GDM1 (cell line): Measurements from ENCODE around the gene IBA57.

Source experiments
- DNase-seq: peaks from one replicate; lab custom pipeline; 2025; lab: John Stamatoyannopoulos, UW

IBA57 gene

GRCh38 chr1:228144993-228145343 is 20.6 kb upstream of the IBA57 start:
- no peak for DNase-seq

DNA sequence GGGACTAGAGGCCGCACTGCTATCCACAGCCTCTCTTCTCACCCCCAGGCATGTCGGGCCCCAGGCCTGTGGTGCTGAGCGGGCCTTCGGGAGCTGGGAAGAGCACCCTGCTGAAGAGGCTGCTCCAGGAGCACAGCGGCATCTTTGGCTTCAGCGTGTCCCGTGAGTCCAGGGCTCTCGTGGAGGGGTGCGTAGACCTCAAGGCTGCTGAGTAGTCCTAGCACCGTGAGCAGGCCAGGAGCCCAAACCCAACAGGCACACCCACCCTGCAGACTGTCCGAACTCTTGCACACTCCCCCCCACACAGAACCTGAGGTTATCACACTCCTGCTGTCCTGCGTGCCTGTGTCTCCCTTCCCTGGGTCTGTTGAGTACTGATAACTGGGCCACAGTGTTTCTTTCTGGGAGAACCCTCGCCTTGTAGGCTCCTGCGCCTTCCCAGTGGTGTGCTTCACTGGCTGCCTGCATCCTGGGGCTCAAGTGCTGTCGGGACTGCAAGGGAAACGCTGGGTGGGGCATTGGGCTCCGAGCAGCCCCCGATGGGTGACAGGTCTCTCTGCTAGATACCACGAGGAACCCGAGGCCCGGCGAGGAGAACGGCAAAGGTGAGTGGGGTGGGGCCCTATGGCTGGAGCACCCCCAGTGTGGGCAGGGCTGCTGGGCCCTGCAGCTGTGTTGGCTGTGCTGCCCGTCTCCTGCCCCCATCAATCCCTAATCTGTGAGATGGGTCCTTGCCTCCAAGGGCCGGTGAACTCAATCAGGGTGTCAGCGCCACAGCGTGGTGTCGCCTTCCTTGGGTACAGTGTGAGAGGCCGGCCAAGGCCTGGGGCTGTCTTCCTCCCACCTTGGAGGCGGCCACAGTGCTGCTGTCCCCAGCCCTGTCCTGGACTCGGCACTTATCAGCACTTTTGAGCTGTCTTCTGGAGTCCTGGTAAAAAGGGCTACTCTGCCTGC is 19.9 kb upstream of the IBA57 start:
- no peak for DNase-seq

DNA sequence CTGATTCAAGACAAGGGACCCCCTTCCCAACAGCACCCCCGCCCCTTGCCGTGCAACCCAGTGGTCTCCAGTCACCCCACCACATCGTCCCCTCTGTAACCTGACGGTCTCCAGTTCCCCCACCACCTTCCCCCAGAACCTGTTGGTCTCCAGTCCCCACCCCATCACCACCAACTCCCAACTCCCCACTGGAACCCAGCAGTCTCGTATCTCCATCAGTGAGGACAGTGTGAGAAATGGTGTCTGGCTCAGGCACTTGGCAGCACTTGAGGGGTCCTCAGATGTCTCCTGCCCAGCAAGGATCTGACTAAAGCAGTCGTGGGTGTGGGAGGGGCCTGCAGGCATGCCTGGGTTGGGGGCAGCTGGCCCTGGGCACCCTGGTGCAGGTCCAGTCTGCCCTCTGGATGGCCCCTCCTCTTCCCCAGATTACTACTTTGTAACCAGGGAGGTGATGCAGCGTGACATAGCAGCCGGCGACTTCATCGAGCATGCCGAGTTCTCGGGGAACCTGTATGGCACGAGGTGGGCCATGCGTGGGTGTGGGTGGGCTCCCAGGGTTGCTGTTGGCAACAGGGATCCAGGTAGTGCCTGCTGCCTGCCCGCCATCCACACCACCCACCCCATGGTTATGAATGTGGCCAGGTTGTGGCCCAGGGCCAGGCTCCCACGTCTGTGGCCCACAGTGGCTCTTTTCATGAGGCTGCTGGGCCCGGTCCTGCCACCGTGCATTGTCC is 19.0 kb upstream of the IBA57 start:
- no peak for DNase-seq

DNA sequence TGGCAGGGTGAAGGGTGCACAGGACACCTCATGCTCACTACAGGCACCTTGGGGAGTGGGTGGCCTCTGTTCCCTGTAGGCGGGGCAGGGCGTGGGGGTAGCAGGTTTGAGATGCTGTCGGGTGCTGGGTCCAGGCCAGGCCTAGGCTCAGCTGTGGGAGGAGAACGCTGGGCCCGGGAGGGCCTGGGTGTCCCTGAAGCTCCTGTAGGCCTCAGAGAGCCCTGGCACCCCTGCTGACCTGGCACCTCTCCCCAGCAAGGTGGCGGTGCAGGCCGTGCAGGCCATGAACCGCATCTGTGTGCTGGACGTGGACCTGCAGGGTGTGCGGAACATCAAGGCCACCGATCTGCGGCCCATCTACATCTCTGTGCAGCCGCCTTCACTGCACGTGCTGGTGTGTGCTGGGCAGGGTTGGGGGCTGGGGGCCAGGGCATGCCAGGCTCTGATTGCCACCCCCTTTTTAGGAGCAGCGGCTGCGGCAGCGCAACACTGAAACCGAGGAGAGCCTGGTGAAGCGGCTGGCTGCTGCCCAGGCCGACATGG is 18.4 kb upstream of the IBA57 start:
- DNase-seq, result no peak

DNA sequence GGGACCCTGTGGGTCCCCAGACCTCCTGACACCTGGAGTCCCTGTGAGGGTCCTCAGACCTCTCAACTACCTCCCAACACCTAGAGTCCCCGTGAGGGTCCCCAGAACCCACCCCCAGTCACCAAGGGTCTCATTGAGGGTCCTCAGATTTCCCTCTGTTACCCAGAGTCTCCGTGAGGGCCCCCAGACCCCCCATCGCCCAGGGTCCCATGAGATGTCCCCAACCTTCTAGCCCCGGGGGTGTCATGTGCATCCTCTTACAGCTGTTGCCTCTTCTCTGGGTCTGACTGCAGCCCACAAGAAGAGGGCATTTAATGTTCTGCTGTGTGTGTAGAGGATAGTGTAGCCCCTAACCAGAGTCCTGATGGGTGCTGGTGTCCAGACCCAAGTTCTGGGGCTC is 17.8 kb upstream of the IBA57 start:
- DNase-seq, result no peak

DNA sequence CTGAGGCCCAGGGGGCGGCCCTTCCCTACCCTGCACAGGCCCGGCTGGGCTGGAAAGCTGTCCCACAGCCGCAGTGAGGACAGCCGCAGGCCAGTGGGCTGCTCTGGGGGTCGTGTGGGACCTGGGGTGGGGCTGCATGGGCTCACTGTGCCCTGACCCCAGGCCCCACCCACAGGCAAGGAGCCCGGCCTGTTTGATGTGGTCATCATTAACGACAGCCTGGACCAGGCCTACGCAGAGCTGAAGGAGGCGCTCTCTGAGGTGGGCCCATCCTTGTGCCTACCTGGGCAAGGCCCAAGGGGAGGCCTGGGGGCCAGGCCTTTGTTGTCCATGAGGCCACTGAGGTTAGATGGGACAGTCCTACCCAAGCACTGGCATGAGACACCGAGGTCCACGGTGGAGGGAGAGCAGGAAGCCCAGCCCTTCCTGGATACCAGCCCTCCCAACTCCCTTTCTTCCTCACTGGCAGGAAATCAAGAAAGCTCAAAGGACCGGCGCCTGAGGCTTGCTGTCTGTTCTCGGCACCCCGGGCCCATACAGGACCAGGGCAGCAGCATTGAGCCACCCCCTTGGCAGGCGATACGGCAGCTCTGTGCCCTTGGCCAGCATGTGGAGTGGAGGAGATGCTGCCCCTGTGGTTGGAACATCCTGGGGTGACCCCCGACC is 17.3 kb upstream of the IBA57 start:
- DNase-seq, result no peak

DNA sequence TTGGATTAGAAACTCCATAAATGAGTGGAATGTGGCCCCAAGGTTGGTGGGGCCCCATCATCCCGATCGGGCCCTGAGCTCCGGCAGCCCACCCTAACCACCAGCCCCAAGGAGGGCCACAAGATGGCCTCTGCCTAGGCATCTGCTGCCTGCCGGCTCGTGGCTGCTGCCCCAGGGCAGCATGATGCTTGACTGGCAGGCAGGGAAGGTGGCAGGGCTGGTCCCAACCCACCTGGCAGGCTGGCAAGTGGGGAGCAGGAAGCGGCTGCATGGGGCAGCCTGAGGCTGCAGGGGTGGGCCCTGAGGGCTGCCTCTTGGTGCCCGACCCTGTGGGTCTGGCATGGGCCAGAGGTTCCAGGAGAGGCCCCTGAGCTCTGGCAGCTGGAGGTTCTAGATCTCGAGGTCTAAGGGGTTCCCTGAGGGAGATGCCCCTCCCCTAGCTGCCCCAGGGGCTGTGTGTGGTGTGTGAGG is 16.6 kb upstream of the IBA57 start:
- DNase-seq, result no peak

GRCh38 chr1:228149406-228150119 is 16.0 kb upstream of the IBA57 start, which contains the start of gene GJC2:
Gene GJC2, plus strand, starts transcription at chr1:228149930. Its CDS starts 7,829 bp downstream, at chr1:228157759.
- DNase-seq, result no peak

DNA sequence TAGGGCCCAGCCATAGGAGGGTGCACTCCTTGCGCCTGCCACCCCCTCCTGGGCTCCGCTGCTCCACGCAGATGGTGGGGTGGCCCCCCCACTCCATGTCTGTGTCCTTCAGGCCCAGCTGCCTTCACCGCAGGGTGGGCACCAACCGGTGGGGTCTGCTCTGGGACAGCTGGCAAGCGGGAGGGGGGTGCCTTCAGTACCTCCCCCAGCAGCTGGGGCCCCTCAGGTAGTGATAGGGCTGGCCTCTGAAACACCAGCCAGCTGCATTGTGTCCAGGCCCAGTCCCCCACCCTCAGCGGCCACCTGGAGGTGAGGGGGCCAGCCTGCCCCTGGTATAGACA is 15.5 kb upstream of the IBA57 start:
- no peak for DNase-seq

- no peak for DNase-seq
These were observed 15.0 kb upstream of the IBA57 start for GRCh38 chr1:228150461-228151179.

GRCh38 chr1:228151180-228151925 is 14.3 kb upstream of the IBA57 start:
- DNase-seq, result no peak

GRCh38 chr1:228152097-228152917 is 13.3 kb upstream of the IBA57 start:
- DNase-seq, result no peak

GRCh38 chr1:228152918-228153258 is 12.7 kb upstream of the IBA57 start:
- no peak for DNase-seq

DNA sequence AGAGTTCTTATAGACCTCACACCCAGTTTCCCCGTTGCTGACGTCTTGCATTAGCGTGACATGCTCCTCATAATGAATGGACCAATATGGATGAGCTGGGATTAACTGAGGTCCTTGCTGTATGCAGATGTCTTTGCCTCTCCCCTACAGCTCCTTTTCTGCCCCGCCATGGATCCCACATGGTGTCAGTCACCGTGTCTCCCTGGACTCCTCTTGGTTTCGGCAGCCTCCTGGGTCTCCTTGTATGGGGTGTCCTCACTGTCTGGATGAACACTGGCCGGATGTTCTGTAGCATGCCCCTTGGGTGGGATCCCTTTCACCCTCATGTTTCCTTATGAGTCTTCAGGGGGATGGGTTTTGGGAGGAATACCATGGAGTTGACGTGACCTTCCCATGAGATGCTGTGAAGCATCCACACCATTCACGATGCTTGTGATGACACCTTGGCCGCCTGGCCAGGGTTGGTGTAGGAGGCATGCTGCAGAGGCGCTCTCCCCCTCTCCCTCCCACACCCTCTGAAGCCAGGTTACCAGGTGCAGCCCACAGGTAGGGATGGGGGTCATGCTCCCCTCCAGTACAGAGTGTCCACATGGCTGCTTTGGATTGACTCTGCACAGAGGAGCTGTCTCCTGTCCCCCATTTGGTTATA is 11.5 kb upstream of the IBA57 start:
- no peak for DNase-seq

- DNase-seq, result no peak
These were observed 10.7 kb upstream of the IBA57 start for GRCh38 chr1:228154670-228155571.

DNA sequence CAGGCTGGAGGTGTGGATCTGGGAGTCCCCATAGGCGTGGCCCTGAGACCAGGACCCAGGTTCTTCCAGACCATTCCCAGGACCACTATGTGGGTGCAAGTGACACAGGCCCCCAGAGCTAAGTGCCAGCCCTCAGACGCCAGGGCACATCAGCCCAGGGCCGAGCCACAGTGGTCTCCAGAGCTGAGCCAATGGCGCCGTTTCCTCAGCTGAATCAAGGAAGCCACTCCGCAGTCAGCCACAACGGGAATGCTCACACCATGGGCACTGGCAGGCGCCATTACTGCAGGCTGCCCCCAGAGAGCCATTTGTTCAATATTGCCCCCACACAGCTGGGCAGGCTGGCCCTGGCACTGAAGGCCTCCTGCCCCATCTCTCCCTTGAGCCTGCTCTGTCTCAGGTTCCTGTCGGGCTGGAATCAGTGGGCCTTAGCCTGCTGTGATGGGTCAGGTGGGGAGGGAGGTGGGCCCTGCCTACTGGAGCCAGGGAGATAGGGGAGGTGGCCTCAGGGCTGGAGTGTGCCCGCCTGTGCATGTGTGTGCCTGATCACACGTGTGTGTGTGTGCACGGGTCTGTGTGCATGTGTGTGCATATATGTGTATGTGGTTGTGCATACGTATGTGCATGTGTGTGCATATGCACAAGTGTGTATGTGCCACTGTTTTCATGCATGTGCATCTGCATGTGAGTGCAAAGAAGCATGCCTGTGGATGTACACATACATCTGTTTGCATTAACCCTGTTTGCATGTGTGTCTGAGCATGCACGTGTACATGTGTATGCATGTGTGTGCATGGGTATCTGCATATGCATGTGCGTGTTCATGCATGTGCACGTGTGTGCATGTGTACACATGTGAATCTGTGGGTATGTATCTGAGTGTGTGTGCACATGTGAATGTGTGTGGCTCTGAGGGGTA is 9.7 kb upstream of the IBA57 start:
- no peak for DNase-seq

DNA sequence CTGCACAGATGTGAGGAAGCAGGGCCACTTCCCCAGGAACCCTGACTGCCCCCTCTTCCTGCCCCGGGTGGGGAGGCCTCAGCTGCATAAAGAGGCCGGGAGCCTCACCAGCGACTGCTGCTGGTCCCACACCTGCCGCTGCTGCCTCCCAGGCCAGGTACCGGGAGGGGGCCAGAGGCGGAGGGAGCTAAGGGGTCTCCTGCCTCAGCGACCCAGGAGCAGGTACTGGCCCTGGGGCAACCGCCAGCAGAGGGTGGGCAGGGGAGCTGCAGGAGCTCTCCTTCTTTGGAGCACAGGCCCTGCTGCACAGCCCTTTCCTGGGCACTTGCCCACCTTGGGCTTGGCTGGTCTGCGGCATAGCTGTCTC is 9.1 kb upstream of the IBA57 start:
- peak; percentile 37 for DNase-seq
